DOHH2 (cell line): Measurements from ENCODE around the gene YPEL5.
A peak's percentile ranks its signal among the peaks of the same experiment; 100 is the strongest.
"Not testable (repeated sequence)": the region's sequence is repeated elsewhere in the genome, so short reads cannot be mapped to it uniquely, and the experiment has no call there.

Source experiments
- H3F3A ChIP-seq: fragments of 200-600 bp; sonication (generic), shearing (Covaris generic); 2 replicates; pipeline ENCODE4 v1.6.0; 2016; ENCODE audit warnings: antibody characterized with exemption, mild to moderate bottlenecking; ENCODE audit not compliant: control insufficient read depth, insufficient read depth
- H3K27ac ChIP-seq: fragments of 200-600 bp; sonication (generic); 2 replicates; pipeline ENCODE4 v1.5.1; 2014; ENCODE audit warnings: low read depth, mild to moderate bottlenecking, low read length, moderate library complexity
- H3K27me3 ChIP-seq: fragments of 200-600 bp; sonication (generic); 2 replicates; pipeline ENCODE4 v1.6.1; 2014; ENCODE audit warnings: mild to moderate bottlenecking, low read length, mixed read lengths; ENCODE audit not compliant: control insufficient read depth
- H3K36me3 ChIP-seq: fragments of 200-600 bp; sonication (generic); 2 replicates; pipeline ENCODE4 v1.6.1; 2014; ENCODE audit warnings: mild to moderate bottlenecking, low read length, moderate library complexity, mixed read lengths; ENCODE audit not compliant: control insufficient read depth
- H3K4me1 ChIP-seq: fragments of 200-600 bp; sonication (generic); 2 replicates; pipeline ENCODE4 v1.6.1; 2014; ENCODE audit warnings: mild to moderate bottlenecking, low read length, mixed read lengths; ENCODE audit not compliant: control insufficient read depth
- H3K4me2 ChIP-seq: fragments of 200-600 bp; sonication (generic); 2 replicates; pipeline ENCODE4 v1.6.0; 2014; ENCODE audit warnings: mild to moderate bottlenecking, low read length, moderate library complexity
- H3K4me3 ChIP-seq: fragments of 200-600 bp; sonication (generic); 2 replicates; pipeline ENCODE4 v1.5.1; 2014; ENCODE audit warnings: mild to moderate bottlenecking, low read length, mixed read lengths
- H3K79me2 ChIP-seq: fragments of 200-600 bp; sonication (generic); 2 replicates; pipeline ENCODE4 v1.6.1; 2014; ENCODE audit warnings: mild to moderate bottlenecking, low read length, mixed read lengths; ENCODE audit not compliant: control insufficient read depth
- H3K9me2 ChIP-seq: fragments of 200-600 bp; sonication (generic); replicated peaks from 2 replicates; pipeline ENCODE4 v1.6.1; 2014; ENCODE audit warnings: mild to moderate bottlenecking, low read length, mixed read lengths; ENCODE audit not compliant: control insufficient read depth
- H3K9me3 ChIP-seq: fragments of 200-600 bp; sonication (generic); 2 replicates; pipeline ENCODE4 v1.6.1; 2014; ENCODE audit warnings: antibody characterized with exemption, low read length, mixed read lengths; ENCODE audit not compliant: control insufficient read depth, insufficient read depth
- H4K20me1 ChIP-seq: fragments of 200-600 bp; sonication (generic); 2 replicates; pipeline ENCODE4 v1.6.0; 2014; ENCODE audit warnings: low read depth, mild to moderate bottlenecking, antibody characterized with exemption, low read length, moderate library complexity; ENCODE audit not compliant: control insufficient read depth, insufficient read depth
- CTCF ChIP-seq: fragments of 200-600 bp; sonication (generic); IDR thresholded peaks from one replicate; pipeline ENCODE4 v1.5.1; 2014; ENCODE audit warnings: antibody characterized with exemption, mild to moderate bottlenecking, low read depth, low read length; ENCODE audit not compliant: poor library complexity, severe bottlenecking
- EZH2phosphoT487 ChIP-seq: fragments of 200-600 bp; sonication (generic); IDR thresholded peaks from 2 replicates; pipeline ENCODE4 v1.6.1; 2017; ENCODE audit warnings: borderline replicate concordance, mild to moderate bottlenecking, antibody characterized with exemption, low read length, moderate library complexity, mixed read lengths

Gene YPEL5

GRCh38 chr2:30139131-30139870, 7.5 kb upstream of the YPEL5 start:
- H3K79me2 ChIP-seq: no peaks in the 10 kb centered on the region
- H3K4me1 ChIP-seq: peaks cover 12% of the 10 kb centered on the region
- no peak overlapping the region for H3K4me3 ChIP-seq
- H4K20me1 ChIP-seq: no peaks in the 10 kb centered on the region
- H3K36me3 ChIP-seq: no peaks in the 10 kb centered on the region
- H3K27ac ChIP-seq: no peak overlapping the region
- no peaks in the 10 kb centered on the region for H3F3A ChIP-seq
- TF ChIP-seq EZH2phosphoT487: no peak
- TF ChIP-seq CTCF: no peak
- no peaks in the 10 kb centered on the region for H3K9me3 ChIP-seq
- H3K4me2 ChIP-seq: peak overlapping the region; percentile 6; the same call in 1 of the 2 replicates
- H3K9me2 ChIP-seq: no peaks in the 10 kb centered on the region
- H3K27me3 ChIP-seq: peaks cover 7% of the 10 kb centered on the region; the same call in 1 of the 2 replicates

DNA sequence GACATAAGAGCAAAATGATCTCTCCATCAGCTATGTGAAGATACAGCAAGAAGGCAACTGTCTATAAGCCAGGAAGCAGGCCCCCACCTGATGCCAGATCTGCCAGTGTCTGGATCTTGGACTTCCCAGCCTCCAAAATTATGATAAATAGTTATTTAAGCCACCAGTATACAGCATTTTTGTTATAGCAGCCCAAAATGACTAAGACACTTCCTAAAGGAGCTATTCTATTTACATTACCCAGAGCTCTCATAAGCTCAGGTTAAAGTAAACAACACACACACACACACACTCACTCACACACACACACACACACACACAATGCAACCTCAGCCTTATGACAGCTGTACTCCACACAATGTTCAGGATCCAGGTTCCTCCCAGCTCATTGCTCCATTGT, 5.7 kb upstream of the YPEL5 start:
- Histone ChIP-seq H3K36me3 (no peaks in the 10 kb centered on the region), H3K9me2 (no peaks in the 10 kb centered on the region), H3K27me3 (peaks cover under 1% of the 10 kb centered on the region; the same call in 1 of the 2 replicates), H3K4me2 (no peak overlapping the region), H3F3A (no peaks in the 10 kb centered on the region), H3K4me3 (no peak overlapping the region), H4K20me1 (no peaks in the 10 kb centered on the region), H3K4me1 (peaks cover 19% of the 10 kb centered on the region), H3K9me3 (no peaks in the 10 kb centered on the region), H3K27ac (no peak overlapping the region), H3K79me2 (no peaks in the 10 kb centered on the region)
- TF ChIP-seq CTCF (no peak), EZH2phosphoT487 (no peak)

DNA sequence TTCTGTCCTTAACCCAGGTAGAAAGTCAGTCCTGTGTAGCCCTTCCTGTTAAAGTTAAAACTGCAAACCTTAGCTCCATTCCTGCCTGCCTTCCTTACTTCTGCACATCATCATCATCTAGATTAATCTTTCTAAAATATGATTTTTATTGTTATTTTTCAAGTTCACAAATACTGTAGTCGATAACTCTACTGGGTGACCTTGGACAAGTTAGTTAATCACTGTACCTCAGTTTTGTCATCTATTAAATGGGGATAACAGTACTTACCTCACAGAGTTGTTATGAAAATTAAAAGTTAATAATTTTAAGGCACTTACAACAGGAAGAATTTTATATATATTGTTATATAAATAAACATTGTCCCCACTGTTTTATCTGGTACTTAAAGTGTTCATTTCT, 2.5 kb upstream of the YPEL5 start:
- Histone ChIP-seq H3K79me2 (peaks cover 1% of the 10 kb centered on the region), H3K9me3 (no peaks in the 10 kb centered on the region), H3K4me2 (no peak overlapping the region), H3K4me3 (no peak overlapping the region), H3K36me3 (peaks cover 9% of the 10 kb centered on the region), H3F3A (peaks cover 14% of the 10 kb centered on the region), H3K27me3 (no peaks in the 10 kb centered on the region), H3K4me1 (peaks cover 29% of the 10 kb centered on the region), H4K20me1 (no peaks in the 10 kb centered on the region), H3K9me2 (no peaks in the 10 kb centered on the region), H3K27ac (no peak overlapping the region)
- no peak for TF ChIP-seq EZH2phosphoT487

DNA sequence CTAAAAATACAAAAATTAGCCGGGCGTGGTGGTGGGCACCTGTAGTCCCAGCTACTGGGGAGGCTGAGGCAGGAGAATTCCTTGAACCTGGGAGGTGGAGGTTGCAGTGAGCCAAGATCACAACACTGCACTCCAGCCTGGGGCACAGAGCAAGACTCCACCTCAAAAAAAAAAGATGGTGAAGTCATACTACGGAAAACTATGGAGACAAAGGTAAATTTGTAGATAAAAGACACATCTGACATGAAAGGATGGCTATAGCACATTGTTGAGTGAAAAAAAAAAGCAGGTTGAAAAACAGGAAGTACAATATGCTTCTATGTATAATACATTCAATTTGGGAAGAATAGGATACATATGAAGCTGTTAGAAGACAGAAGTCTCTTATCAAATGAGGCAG, 1.9 kb upstream of the YPEL5 start:
- not testable (repeated sequence) for H3K4me2 ChIP-seq, H3K27ac ChIP-seq, H3K79me2 ChIP-seq, H3K27me3 ChIP-seq, H3K9me3 ChIP-seq, H4K20me1 ChIP-seq, H3K9me2 ChIP-seq, H3K4me3 ChIP-seq
- H3K36me3 ChIP-seq: peaks cover 10% of the 10 kb centered on the region
- H3K4me1 ChIP-seq: peaks cover 30% of the 10 kb centered on the region
- H3F3A ChIP-seq: peaks cover 16% of the 10 kb centered on the region
